K562 (cell line): Measurements from ENCODE around the gene CSE1L. TPM values are rescaled to one million over a fixed set of nuclear protein-coding genes. Genes with fewer than 3 reads are reported as not detected.
"Not testable (repeated sequence)": the region's sequence is repeated elsewhere in the genome, so short reads cannot be mapped to it uniquely, and the experiment has no call there.

Experiments
- ATAC-seq: fragments of 200-7000 bp; cut with Tn5 transposase; 3 replicates; pipeline ENCODE4 v1.9.1; 2020; ENCODE audit warnings: moderate library complexity
- BruUV-seq: library from RNA; stranded (reverse); fragments of 400-500 nt; replicated peaks from 2 replicates; lab custom pipeline; 2021; lab: Mats Ljungman, UMichigan
- CTCF ChIA-PET: fragments of 300-600 bp; formaldehyde crosslinking; extraction: SDS; loops from one replicate; lab custom pipeline; 2021; ENCODE audit warnings: low intra/inter-chr PET ratio; lab: Yijun Ruan, JAX
- POLR2A ChIA-PET: fragments of 300-600, 350-650 bp; sonication (Branson Sonifier 250); formaldehyde crosslinking; extraction: SDS; loops from one replicate; lab custom pipeline; 2021; ENCODE audit warnings: antibody characterized with exemption, inconsistent platforms; lab: Yijun Ruan, JAX
- DNase-seq, 4 experiments: peaks; one replicate each; pipeline versions ENCODE4 v3.0.0 to v3.0.0-alpha.2; 2011 to 2018; ENCODE audit warnings: low spot score in 3 of 4, mixed read lengths in 3 of 4; ENCODE audit errors: extremely low read depth in 1 of 4
- FAIRE-seq: peaks from 2 replicates; lab custom pipeline; 2011; peaks lifted over from hg19 to GRCh38; lab: Jason Lieb, UNC
- H2AFZ ChIP-seq: 2 replicates; pipeline ENCODE4 v1.6.0; 2011; ENCODE audit warnings: low read depth, low read length, control low read depth, inconsistent platforms
- H3K27ac ChIP-seq: fragments of 200-600 bp; 3 replicates; pipeline ENCODE4 v1.8.0; 2011; ENCODE audit warnings: low read depth, mild to moderate bottlenecking, control low read depth, inconsistent platforms, low read length, moderate library complexity, mixed read lengths; ENCODE audit errors: extremely low read depth
- H3K27me3 ChIP-seq, 2 experiments: fragments of 300-600 bp in 1 of 2; 2 replicates in 1 of 2; 3 replicates in 1 of 2; pipeline versions ENCODE4 v1.6.0 to v1.8.0; 2011; ENCODE audit warnings: inconsistent platforms in 2 of 2, low read length in 2 of 2, mild to moderate bottlenecking in 1 of 2, mixed read lengths in 1 of 2, moderate library complexity in 1 of 2; ENCODE audit not compliant: control insufficient read depth in 2 of 2, insufficient read depth in 2 of 2
- H3K36me3 ChIP-seq: fragments of 300-600 bp; 3 replicates; pipeline ENCODE4 v1.8.0; 2011; ENCODE audit warnings: mild to moderate bottlenecking, low read length, inconsistent platforms; ENCODE audit not compliant: control insufficient read depth, insufficient read depth
- H3K4me1 ChIP-seq, 2 experiments: fragments of 200-600 bp in 1 of 2; replicated peaks in 1 of 2; 2 replicates in 1 of 2; 3 replicates in 1 of 2; pipeline versions ENCODE4 v1.5.1 to v1.8.0; 2011; ENCODE audit warnings: inconsistent platforms in 2 of 2, low read length in 2 of 2, mild to moderate bottlenecking in 1 of 2, mixed read lengths in 1 of 2, moderate library complexity in 1 of 2; ENCODE audit not compliant: control insufficient read depth in 2 of 2, insufficient read depth in 2 of 2
- H3K4me2 ChIP-seq: 2 replicates; pipeline ENCODE4 v1.6.1; 2011; ENCODE audit warnings: low read length, control low read depth, inconsistent platforms, mixed read lengths; ENCODE audit not compliant: insufficient read depth
- H3K4me3 ChIP-seq: fragments of 200-600 bp; sonication (generic), shearing (Covaris generic); 2 replicates; pipeline ENCODE4 v1.5.1; 2016; ENCODE audit warnings: control low read depth, inconsistent platforms
- H3K79me2 ChIP-seq: fragments of 200-600 bp; 3 replicates; pipeline ENCODE4 v1.8.0; 2011; ENCODE audit warnings: low read length, inconsistent platforms; ENCODE audit not compliant: control insufficient read depth, insufficient read depth
- H3K9ac ChIP-seq, 2 experiments: 2 replicates each; pipeline versions ENCODE4 v1.6.0 to v1.6.1; 2011; ENCODE audit warnings: low read depth in 2 of 2, low read length in 2 of 2, control low read depth in 1 of 2, inconsistent platforms in 1 of 2, mild to moderate bottlenecking in 1 of 2, mixed read lengths in 1 of 2; ENCODE audit not compliant: insufficient read depth in 1 of 2
- H3K9me1 ChIP-seq: one replicate; pipeline ENCODE4 v1.6.0; 2011; ENCODE audit warnings: inconsistent platforms, mild to moderate bottlenecking, low read length, moderate library complexity; ENCODE audit not compliant: control insufficient read depth, insufficient read depth
- H3K9me3 ChIP-seq: replicated peaks from 2 replicates; pipeline ENCODE4 v1.5.1; 2011; ENCODE audit warnings: low read depth, low read length, inconsistent platforms; ENCODE audit not compliant: control insufficient read depth, insufficient read depth
- H4K20me1 ChIP-seq: replicated peaks from 2 replicates; pipeline ENCODE4 v1.6.1; 2011; ENCODE audit warnings: low read length, inconsistent platforms, mixed read lengths; ENCODE audit not compliant: control insufficient read depth, insufficient read depth
- ADNP ChIP-seq: fragments of 200-800 bp; sonication (Bioruptor generic); IDR thresholded peaks from 2 replicates; pipeline ENCODE4 v1.6.1; 2016; ENCODE audit warnings: missing genetic modification characterization, missing compliant biosample characterization
- GTF2E2 ChIP-seq: fragments of 200-800 bp; sonication (Bioruptor generic); IDR thresholded peaks from 2 replicates; pipeline ENCODE4 v1.6.1; 2016; ENCODE audit warnings: missing genetic modification characterization, missing compliant biosample characterization
- NCOA4 ChIP-seq: fragments of 450-650 bp; IDR thresholded peaks from 2 replicates; pipeline ENCODE4 v1.6.1; 2018; ENCODE audit warnings: mild to moderate bottlenecking; ENCODE audit not compliant: partially characterized antibody
- ZNF311 ChIP-seq: fragments of 250-450 bp; sonication (Bioruptor Pico); IDR thresholded peaks from 2 replicates; pipeline ENCODE4 v1.4.0; 2020; ENCODE audit warnings: mild to moderate bottlenecking, moderate library complexity
- WGBS: fragments of 100-300 bp; shearing (Covaris generic); methylation state at CpG from one replicate; pipeline ENCODE4 v1.1.6; 2016; ENCODE audit warnings: low coverage, mixed read lengths; ENCODE audit not compliant: insufficient coverage; ENCODE audit errors: missing lambda C conversion rate; 5-methylcytosine and 5-hydroxymethylcytosine counted together
- in situ Hi-C: fragments of 300-500 bp; cut with MboI; formaldehyde crosslinking; loops from 4 replicates; pipeline ENCODE4 v1.15.0; 2018; ENCODE audit warnings: inconsistent platforms, mixed read lengths
- intact Hi-C: fragments of 100-400 bp; cut with micrococcal nuclease; formaldehyde crosslinking; loops from 2 replicates; pipeline ENCODE4 v1.14.2; 2022
- polyA plus RNA-seq, 8 experiments: library from polyadenylated mRNA; depleted of rRNA in 4 of 8; stranded (reverse) in 5 of 8; unstranded in 3 of 8; fragments of >200 nt; fragmentation: Nextera tagmentation in 2 of 8; fragmentation: Illumina TruSeq in 1 of 8; extraction: Ambion mirVana in 2 of 8; extraction: Trizol in 1 of 8; gene quantifications; 2 replicates each; pipeline versions ENCODE4 v1.2.1 to v1.2.3, GENCODE V29; 2011 to 2014; ENCODE audit warnings: inconsistent platforms in 1 of 8, missing spikeins in 1 of 8
- total RNA-seq, 7 experiments: library from RNA; depleted of rRNA in 6 of 7; stranded (reverse); fragments of >200 nt in 6 of 7; fragmentation: Illumina TruSeq in 2 of 7; extraction: Trizol in 2 of 7; gene quantifications; 2 replicates each; pipeline versions ENCODE4 v1.2.1 to v1.2.3, GENCODE V29; 2011 to 2021; ENCODE audit warnings: low replicate concordance in 1 of 7
- TF ChIP-seq, protein P1 (sequence below), 2 experiments: fragments of 450-650 bp in 1 of 2; sonication (generic) in 1 of 2; formaldehyde crosslinking in 1 of 2; IDR thresholded peaks in 1 of 2; conservative IDR thresholded peaks in 1 of 2; 2 replicates each; pipeline versions ENCODE4 v1.6.1 to v1.8.1; 2016 to 2023; ENCODE audit warnings: mild to moderate bottlenecking in 2 of 2, moderate library complexity in 2 of 2, inconsistent platforms in 1 of 2, missing genetic modification reagents in 1 of 2

CSE1L gene
- total and polyA plus RNA-seq, 9 of the 15 experiments (the other 6 are each of a cell fraction or from before 2014, with no cell fraction given) = 138 to 280 (median 209) TPM

DNA sequence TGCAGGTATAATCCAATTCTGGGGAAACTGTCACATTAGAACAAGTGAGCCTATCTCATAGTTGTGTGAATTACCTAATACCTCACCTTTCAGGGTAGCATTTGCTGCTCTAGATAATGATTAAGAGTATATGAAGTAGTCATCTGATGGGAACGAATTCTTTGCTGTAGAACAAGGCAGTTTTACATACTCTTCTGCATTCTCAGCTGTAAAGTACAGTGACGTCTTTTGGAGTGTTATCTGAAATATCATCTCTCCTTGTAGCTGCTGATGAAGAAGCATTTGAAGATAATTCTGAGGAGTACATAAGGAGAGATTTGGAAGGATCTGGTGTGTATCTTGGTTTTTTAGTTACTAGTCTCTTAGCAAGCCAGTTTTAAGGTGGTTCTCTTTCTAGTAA, 28.4 kb downstream of the CSE1L start:
- no TSS peak for BruUV-seq
- in situ Hi-C loops (no loop called here), intact Hi-C loops (no loop called here)
- ChIA-PET POLR2A (interaction anchor here (1.4 to 2.0 kb wide), 2 partner anchors 9 to 25 kb away, joined by 4 to 6 read pairs; no protein-coding TSS in a partner anchor), CTCF (no interaction called here)
- FAIRE-seq = peak; percentile 65
- peaks cover 93% of the 10 kb centered on the region for H3K36me3 ChIP-seq
- H4K20me1 ChIP-seq = no peaks in the 10 kb centered on the region
- H2AFZ ChIP-seq = no peak overlapping the region
- H3K9ac ChIP-seq = no peak overlapping the region
- no peak for DNase-seq
- H3K9me3 ChIP-seq = no peaks in the 10 kb centered on the region
- H3K27me3 ChIP-seq = no peaks in the 10 kb centered on the region
- no peak overlapping the region for H3K4me2 ChIP-seq
- H3K79me2 ChIP-seq = 0 out of 3 replicates have a peak, but pooled peaks cover 4% of the 10 kb centered on the region
- TF ChIP-seq GTF2E2 = no peak
- TF ChIP-seq ADNP = no peak
- no peak for TF ChIP-seq ZNF311
- H3K9me1 ChIP-seq = no peaks in the 10 kb centered on the region
- ATAC-seq = no peak
- H3K27ac ChIP-seq = no peak overlapping the region
- no peaks in the 10 kb centered on the region for H3K4me1 ChIP-seq
- 84% methylated on average over 2 of the region's 2 CpGs for WGBS
- H3K4me3 ChIP-seq = no peak overlapping the region

- intact Hi-C loops (no loop called here), in situ Hi-C loops (no loop called here)
- H3K9ac ChIP-seq = no peak overlapping the region
- H4K20me1 ChIP-seq = no peaks in the 10 kb centered on the region
- H3K9me3 ChIP-seq = no peaks in the 10 kb centered on the region
- H3K4me2 ChIP-seq = no peak overlapping the region
- H3K27me3 ChIP-seq = no peaks in the 10 kb centered on the region
- CTCF ChIA-PET = no interaction called here
- 98% methylated on average over 3 of the region's 3 CpGs for WGBS
- no peak overlapping the region for H3K27ac ChIP-seq
- H2AFZ ChIP-seq = no peak overlapping the region
- ATAC-seq (no peak), FAIRE-seq (no peak), DNase-seq (no peak)
- no peaks in the 10 kb centered on the region for H3K79me2 ChIP-seq
- TF ChIP-seq NCOA4 = no peak
- TF ChIP-seq, protein P1, sequence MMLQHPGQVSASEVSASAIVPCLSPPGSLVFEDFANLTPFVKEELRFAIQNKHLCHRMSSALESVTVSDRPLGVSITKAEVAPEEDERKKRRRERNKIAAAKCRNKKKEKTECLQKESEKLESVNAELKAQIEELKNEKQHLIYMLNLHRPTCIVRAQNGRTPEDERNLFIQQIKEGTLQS (IDR thresholded peaks at IDR 0.05) = 0 out of 2 replicates have a peak, but pooled peaks have one; percentile 20
- TF ChIP-seq, protein P1 (CRISPR knock-in tag; conservative IDR thresholded peaks at IDR 0.05) = no peak
- no peaks in the 10 kb centered on the region for H3K4me1 ChIP-seq
- H3K4me3 ChIP-seq = no peak overlapping the region
- H3K9me1 ChIP-seq = no peaks in the 10 kb centered on the region
- POLR2A ChIA-PET = no interaction called here
- peaks cover 93% of the 10 kb centered on the region for H3K36me3 ChIP-seq
- BruUV-seq = no TSS peak
Observed at GRCh38 chr20:49078310-49078709, 32.2 kb downstream of the CSE1L start.

GRCh38 chr20:49082295-49082694, 36.2 kb downstream of the CSE1L start:
- H3K4me3 ChIP-seq, H3K27me3 ChIP-seq, DNase-seq, intact Hi-C loops, H3K79me2 ChIP-seq, FAIRE-seq, H3K9ac ChIP-seq, H3K9me1 ChIP-seq, H3K27ac ChIP-seq, CTCF ChIA-PET, H2AFZ ChIP-seq, H3K4me2 ChIP-seq, in situ Hi-C loops, H4K20me1 ChIP-seq, POLR2A ChIA-PET, BruUV-seq, H3K9me3 ChIP-seq, H3K4me1 ChIP-seq, ATAC-seq: not testable (repeated sequence)
- 95% methylated on average over 12 of the region's 12 CpGs for WGBS
- peaks cover 95% of the 10 kb centered on the region for H3K36me3 ChIP-seq
